ENCODE measurements around the gene LCP2.

LCP2 gene

GRCh38 chr5:170206958-170207357, 90.6 kb downstream of the LCP2 start:
- no peak for DNase-seq

DNA sequence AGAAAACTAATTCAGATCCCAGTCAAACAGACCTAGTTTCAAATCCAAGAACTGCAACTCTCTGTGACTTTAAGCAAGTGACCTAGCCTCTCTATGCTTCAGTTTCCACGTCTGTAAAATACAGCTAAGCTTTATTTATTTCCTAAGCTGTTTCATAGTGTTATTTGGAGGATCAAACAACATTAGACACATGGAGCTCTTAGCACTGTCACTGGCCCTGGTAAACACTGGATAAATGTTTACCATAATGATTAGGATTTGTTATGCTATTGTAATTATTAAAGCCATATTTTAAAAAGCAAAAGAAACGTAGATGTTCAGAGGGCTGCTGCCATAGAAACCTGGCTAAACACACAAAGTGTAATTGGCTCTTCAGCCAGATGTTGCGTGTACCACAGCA, 91.4 kb downstream of the LCP2 start:
- no peak for DNase-seq

- no peak for DNase-seq
Measured at GRCh38 chr5:170204202-170204601, 93.4 kb downstream of the LCP2 start.

DNA sequence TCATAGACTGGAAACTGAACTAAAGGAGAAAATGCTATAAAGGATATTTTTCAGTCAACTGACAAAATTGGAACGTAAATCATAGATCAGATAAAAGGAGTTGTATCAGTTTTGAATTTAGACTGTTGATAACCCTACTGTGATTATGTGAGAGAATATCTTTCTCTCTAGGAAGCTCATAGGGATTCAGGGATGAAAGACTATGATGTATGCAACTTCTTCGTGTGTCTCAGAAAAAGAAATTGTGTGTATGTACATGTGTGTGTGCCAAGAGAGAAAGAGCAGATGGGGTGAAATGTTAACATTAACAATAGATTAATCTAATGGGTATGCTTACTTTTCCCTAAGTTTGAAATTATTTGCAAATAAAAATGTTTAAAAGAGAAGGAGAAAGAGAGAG, 95.5 kb downstream of the LCP2 start:
- no peak for DNase-seq

GRCh38 chr5:170201311-170201710, 96.3 kb downstream of the LCP2 start:
- no peak for DNase-seq

- DNase-seq, result no peak
Measured at GRCh38 chr5:170200876-170201275, 96.7 kb downstream of the LCP2 start.
